A673 (cell line): ENCODE measurements around the gene CD37.

ENCODE experiments used
- EZH2 ChIP-seq: fragments of 200-600 bp; sonication (generic); IDR thresholded peaks from 2 replicates; pipeline ENCODE4 v1.6.1; 2017; ENCODE audit warnings: borderline replicate concordance, low read depth, mild to moderate bottlenecking, mixed read lengths, antibody characterized with exemption, low read length; ENCODE audit not compliant: poor library complexity, severe bottlenecking
- TF ChIP-seq, protein P1 (sequence below): fragments of 300-800, 200-600 bp; sonication (generic); conservative IDR thresholded peaks from 2 replicates; pipeline ENCODE4 v1.5.1; 2017; ENCODE audit warnings: low read depth, mild to moderate bottlenecking, antibody characterized with exemption, low read length, moderate library complexity, mixed read lengths

DNA sequence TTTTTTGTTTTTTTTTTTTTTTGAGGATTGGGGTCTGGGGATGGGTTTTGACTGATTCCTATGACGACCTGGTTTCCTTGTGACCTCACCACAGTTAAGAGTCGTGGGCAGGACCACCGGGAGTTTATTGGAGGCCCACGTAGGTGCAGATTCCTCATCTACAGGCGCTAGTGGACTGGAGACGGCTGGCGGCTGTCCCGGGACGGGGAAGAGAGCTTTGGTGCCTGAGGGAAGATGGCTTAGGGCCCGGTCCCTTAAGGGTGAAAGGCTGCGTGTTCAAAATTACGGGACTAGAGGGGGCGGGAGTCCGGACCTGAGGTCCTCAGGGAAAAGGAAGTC lies 27.7 kb downstream of the CD37 start:
- TF ChIP-seq, protein P1, sequence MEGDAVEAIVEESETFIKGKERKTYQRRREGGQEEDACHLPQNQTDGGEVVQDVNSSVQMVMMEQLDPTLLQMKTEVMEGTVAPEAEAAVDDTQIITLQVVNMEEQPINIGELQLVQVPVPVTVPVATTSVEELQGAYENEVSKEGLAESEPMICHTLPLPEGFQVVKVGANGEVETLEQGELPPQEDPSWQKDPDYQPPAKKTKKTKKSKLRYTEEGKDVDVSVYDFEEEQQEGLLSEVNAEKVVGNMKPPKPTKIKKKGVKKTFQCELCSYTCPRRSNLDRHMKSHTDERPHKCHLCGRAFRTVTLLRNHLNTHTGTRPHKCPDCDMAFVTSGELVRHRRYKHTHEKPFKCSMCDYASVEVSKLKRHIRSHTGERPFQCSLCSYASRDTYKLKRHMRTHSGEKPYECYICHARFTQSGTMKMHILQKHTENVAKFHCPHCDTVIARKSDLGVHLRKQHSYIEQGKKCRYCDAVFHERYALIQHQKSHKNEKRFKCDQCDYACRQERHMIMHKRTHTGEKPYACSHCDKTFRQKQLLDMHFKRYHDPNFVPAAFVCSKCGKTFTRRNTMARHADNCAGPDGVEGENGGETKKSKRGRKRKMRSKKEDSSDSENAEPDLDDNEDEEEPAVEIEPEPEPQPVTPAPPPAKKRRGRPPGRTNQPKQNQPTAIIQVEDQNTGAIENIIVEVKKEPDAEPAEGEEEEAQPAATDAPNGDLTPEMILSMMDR, result no peak
- TF ChIP-seq EZH2, result no peak
